ENCODE data around the gene SYNJ2.
"Not testable (repeated sequence)": the region's sequence is repeated elsewhere in the genome, so short reads cannot be mapped to it uniquely, and the experiment has no call there.

The SYNJ2 gene

GRCh38 chr6:157946865-157947532 lies 34.7 kb upstream of the SYNJ2 start:
- TF ChIP-seq, protein P1, sequence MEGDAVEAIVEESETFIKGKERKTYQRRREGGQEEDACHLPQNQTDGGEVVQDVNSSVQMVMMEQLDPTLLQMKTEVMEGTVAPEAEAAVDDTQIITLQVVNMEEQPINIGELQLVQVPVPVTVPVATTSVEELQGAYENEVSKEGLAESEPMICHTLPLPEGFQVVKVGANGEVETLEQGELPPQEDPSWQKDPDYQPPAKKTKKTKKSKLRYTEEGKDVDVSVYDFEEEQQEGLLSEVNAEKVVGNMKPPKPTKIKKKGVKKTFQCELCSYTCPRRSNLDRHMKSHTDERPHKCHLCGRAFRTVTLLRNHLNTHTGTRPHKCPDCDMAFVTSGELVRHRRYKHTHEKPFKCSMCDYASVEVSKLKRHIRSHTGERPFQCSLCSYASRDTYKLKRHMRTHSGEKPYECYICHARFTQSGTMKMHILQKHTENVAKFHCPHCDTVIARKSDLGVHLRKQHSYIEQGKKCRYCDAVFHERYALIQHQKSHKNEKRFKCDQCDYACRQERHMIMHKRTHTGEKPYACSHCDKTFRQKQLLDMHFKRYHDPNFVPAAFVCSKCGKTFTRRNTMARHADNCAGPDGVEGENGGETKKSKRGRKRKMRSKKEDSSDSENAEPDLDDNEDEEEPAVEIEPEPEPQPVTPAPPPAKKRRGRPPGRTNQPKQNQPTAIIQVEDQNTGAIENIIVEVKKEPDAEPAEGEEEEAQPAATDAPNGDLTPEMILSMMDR (IDR thresholded peaks at IDR 0.05; ENCODE audit: insufficient read depth, low read length, poor library complexity, severe bottlenecking), result peak; percentile 79
- DNase-seq (ENCODE audit: extremely low read depth, insufficient read length), result no peak
- peaks cover 7% of the 10 kb centered on the region for H3K36me3 ChIP-seq (ENCODE audit: control insufficient read depth, insufficient read depth, low read length)
- H3K27me3 ChIP-seq (replicated peaks; ENCODE audit: control insufficient read depth, insufficient read depth, low read length), result no peaks in the 10 kb centered on the region
- H3K4me3 ChIP-seq (replicated peaks; ENCODE audit: low read depth, low read length), result no peak overlapping the region

DNA sequence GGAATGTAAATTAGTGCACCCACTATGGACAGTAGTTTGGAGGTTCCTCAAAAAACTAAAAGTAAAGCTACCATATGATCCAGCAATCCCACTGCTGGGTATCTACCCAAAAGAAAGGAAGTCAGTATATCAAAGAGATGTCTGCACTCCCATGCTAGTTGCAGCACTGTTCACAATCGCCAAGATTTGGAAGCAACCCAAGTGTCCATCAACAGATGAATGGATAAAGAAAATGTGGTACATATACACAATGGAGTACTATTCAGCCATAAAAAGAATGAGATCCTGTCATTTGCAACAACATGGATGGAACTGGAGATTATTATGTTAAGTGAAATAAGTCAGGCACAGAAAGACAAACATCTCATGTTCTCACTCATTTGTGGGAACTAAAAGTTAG lies 30.8 kb upstream of the SYNJ2 start:
- not testable (repeated sequence) for H3K4me3 ChIP-seq (replicated peaks; ENCODE audit: low read depth, low read length); DNase-seq (ENCODE audit: extremely low read depth, insufficient read length); H3K27me3 ChIP-seq (replicated peaks; ENCODE audit: control insufficient read depth, insufficient read depth, low read length); H3K36me3 ChIP-seq (ENCODE audit: control insufficient read depth, insufficient read depth, low read length)

DNA sequence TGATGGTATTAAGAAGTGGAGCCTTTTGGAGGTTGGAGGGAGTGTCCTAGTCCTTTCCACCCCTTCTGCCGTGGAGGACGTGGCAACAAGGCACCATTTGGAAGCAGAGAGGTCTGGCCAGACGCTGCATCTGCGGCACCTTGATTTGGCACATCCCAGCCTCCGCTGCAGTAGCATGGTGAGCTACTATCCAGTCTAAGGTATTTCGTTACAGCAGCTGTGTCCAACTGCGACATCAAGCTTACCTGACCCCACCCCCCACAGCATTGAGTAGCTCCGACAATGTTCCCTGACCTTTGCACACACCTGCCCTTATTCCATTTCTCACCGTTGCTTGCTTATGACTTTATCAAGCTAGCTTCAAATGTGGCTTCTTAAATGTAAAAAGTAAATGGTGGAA lies 29.8 kb upstream of the SYNJ2 start:
- H3K27me3 ChIP-seq (replicated peaks; ENCODE audit: control insufficient read depth, insufficient read depth, low read length), result no peaks in the 10 kb centered on the region
- TF ChIP-seq, protein P1 (IDR thresholded peaks at IDR 0.05; ENCODE audit: insufficient read depth, low read length, poor library complexity, severe bottlenecking), result no peak
- H3K4me3 ChIP-seq (replicated peaks; ENCODE audit: low read depth, low read length), result no peak overlapping the region
- no peaks in the 10 kb centered on the region for H3K36me3 ChIP-seq (ENCODE audit: control insufficient read depth, insufficient read depth, low read length)
- DNase-seq (ENCODE audit: extremely low read depth, insufficient read length), result no peak

DNA sequence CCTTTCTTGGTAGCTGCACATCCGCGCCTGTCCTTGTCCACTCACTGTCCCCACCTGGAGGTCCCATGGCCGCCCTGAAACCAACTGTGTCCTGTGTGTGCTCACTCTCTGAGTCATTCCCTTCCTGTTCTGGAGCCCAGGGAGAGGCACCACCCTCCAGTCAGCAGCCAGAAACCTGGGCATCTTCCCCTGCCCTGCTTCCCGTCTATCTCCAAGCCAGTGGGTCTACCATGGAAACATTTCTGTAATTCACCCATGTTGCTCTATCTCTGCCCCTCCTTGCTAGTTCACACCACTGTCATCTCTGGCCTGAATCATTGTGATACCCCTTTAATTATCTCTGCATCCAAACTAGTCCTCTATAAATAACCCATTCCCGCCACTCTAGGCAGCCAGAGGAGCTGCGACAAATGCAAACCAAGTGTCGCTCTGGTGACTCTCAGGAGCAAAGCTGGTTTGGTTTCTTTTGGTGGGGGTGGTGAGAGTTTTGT lies 28.8 kb upstream of the SYNJ2 start:
- DNase-seq (ENCODE audit: extremely low read depth, insufficient read length), result no peak
- TF ChIP-seq, protein P1 (IDR thresholded peaks at IDR 0.05; ENCODE audit: insufficient read depth, low read length, poor library complexity, severe bottlenecking), result no peak
- no peaks in the 10 kb centered on the region for H3K36me3 ChIP-seq (ENCODE audit: control insufficient read depth, insufficient read depth, low read length)
- H3K4me3 ChIP-seq (replicated peaks; ENCODE audit: low read depth, low read length), result no peak overlapping the region
- H3K27me3 ChIP-seq (replicated peaks; ENCODE audit: control insufficient read depth, insufficient read depth, low read length), result no peaks in the 10 kb centered on the region

DNA sequence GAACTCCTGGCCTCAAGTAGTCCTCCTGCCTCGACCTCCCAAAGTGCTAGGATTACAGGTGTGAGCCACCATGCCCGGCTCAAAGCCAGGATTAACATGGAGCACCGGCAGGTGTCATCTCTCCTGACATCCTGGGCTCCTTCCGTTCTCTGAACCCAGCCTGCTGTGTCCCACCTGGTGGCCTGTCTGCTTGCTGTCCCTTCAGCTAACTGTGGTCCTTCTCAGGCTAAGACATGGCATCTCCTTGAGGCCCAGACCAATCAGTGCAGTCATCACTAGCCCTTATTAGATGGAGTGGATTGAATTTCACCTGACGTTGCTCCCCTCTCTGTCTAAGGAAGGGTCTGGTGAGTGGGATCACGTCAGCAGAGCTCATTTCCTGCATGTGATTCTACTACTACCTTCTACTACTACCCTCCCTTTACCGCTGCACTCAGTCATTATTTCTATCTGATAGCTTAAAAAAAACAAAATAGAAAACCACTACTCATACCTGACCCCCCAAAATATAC lies 28.0 kb upstream of the SYNJ2 start:
- Histone ChIP-seq H3K36me3 (ENCODE audit: control insufficient read depth, insufficient read depth, low read length) (no peaks in the 10 kb centered on the region), H3K4me3 (replicated peaks; ENCODE audit: low read depth, low read length) (no peak overlapping the region), H3K27me3 (replicated peaks; ENCODE audit: control insufficient read depth, insufficient read depth, low read length) (no peaks in the 10 kb centered on the region)
- DNase-seq (ENCODE audit: extremely low read depth, insufficient read length), result no peak
- TF ChIP-seq, protein P1 (IDR thresholded peaks at IDR 0.05; ENCODE audit: insufficient read depth, low read length, poor library complexity, severe bottlenecking), result no peak

- H3K4me3 ChIP-seq (replicated peaks; ENCODE audit: low read depth, low read length), result no peak overlapping the region
- no peaks in the 10 kb centered on the region for H3K27me3 ChIP-seq (replicated peaks; ENCODE audit: control insufficient read depth, insufficient read depth, low read length)
- no peak for DNase-seq (ENCODE audit: extremely low read depth, insufficient read length)
- no peaks in the 10 kb centered on the region for H3K36me3 ChIP-seq (ENCODE audit: control insufficient read depth, insufficient read depth, low read length)
- TF ChIP-seq, protein P1 (IDR thresholded peaks at IDR 0.05; ENCODE audit: insufficient read depth, low read length, poor library complexity, severe bottlenecking), result no peak
Observed at GRCh38 chr6:157954150-157955117, 27.2 kb upstream of the SYNJ2 start.

Measured in GM06990 (cell line).